Natural killer cell (primary cell): ENCODE results near the gene ATAT1. TPM values are rescaled to one million over a fixed set of nuclear protein-coding genes. Genes with fewer than 3 reads are reported as not detected.

Experiments
- ATAC-seq, 3 donors: fragments of 150-1000 bp in 2 of 3; fragments of 200-7000 bp in 1 of 3; cut with Tn5 transposase; 1 replicate in 1 of 3; 2 replicates in 2 of 3; pipeline ENCODE4 v1.10.0; 2021; ENCODE audit warnings: mild to moderate bottlenecking in 2 of 3, moderate library complexity in 2 of 3
- DNase-seq, 2 donors: peaks; one replicate each; pipeline versions ENCODE4 v3.0.0 to v3.0.0-alpha.2; 2013 to 2021; ENCODE audit warnings: mixed read lengths in 1 of 2
- H3K27ac ChIP-seq: one replicate; pipeline ENCODE4 v1.5.1; 2013; ENCODE audit warnings: mild to moderate bottlenecking, low read length
- H3K27me3 ChIP-seq: one replicate; pipeline ENCODE4 v1.6.1; 2013; ENCODE audit warnings: low read length; ENCODE audit not compliant: control insufficient read depth, insufficient read depth
- H3K36me3 ChIP-seq: one replicate; pipeline ENCODE4 v1.6.1; 2013; ENCODE audit warnings: low read length; ENCODE audit not compliant: control insufficient read depth, insufficient read depth
- H3K4me1 ChIP-seq: one replicate; pipeline ENCODE4 v1.6.1; 2013; ENCODE audit warnings: low read length; ENCODE audit not compliant: control insufficient read depth, insufficient read depth
- H3K4me3 ChIP-seq: one replicate; pipeline ENCODE4 v1.5.1; 2013; ENCODE audit warnings: low read length
- H3K9me3 ChIP-seq: one replicate; pipeline ENCODE4 v1.6.1; 2013; ENCODE audit warnings: low read length; ENCODE audit not compliant: control insufficient read depth, insufficient read depth
- H3K27ac Mint-ChIP-seq, 2 donors: one replicate each; pipeline ENCODE4 v1.8.0; 2022; ENCODE audit warnings: mild to moderate bottlenecking in 2 of 2, mixed read lengths in 2 of 2, moderate library complexity in 1 of 2
- H3K27me3 Mint-ChIP-seq, 2 donors: one replicate each; pipeline ENCODE4 v1.8.0; 2022; ENCODE audit warnings: low read depth in 2 of 2, mixed read lengths in 2 of 2
- H3K36me3 Mint-ChIP-seq: one replicate; pipeline ENCODE4 v1.8.0; 2022; ENCODE audit warnings: mixed read lengths
- H3K4me1 Mint-ChIP-seq, 2 donors: one replicate each; pipeline ENCODE4 v1.8.0; 2022; ENCODE audit warnings: mixed read lengths in 2 of 2
- H3K4me3 Mint-ChIP-seq: one replicate; pipeline ENCODE4 v1.8.0; 2022; ENCODE audit warnings: mild to moderate bottlenecking, moderate library complexity, mixed read lengths
- H3K9me3 Mint-ChIP-seq, 2 donors: one replicate each; pipeline ENCODE4 v1.8.0; 2022; ENCODE audit warnings: mixed read lengths in 2 of 2
- WGBS: methylation state at CpG from one replicate; pipeline ENCODE4 v1.1.7; 2013; ENCODE audit warnings: missing lambda C conversion rate; ENCODE audit not compliant: insufficient coverage; 5-methylcytosine and 5-hydroxymethylcytosine counted together
- intact Hi-C: fragments of 100-400 bp; cut with micrococcal nuclease; formaldehyde crosslinking; loops from one replicate; pipeline ENCODE4 v1.14.2; 2022
- total RNA-seq, 4 donors: library from RNA; stranded (reverse); fragments of 120-200 nt in 1 of 4; gene quantifications; one replicate each; pipeline versions ENCODE4 v1.2.3 to v1.2.4, GENCODE V29; 2013 to 2022
- TF ChIP-seq, protein P1 (sequence below): fragments of 200-600 bp; IDR thresholded peaks from one replicate; pipeline ENCODE4 v1.8.0; 2022; ENCODE audit warnings: antibody characterized with exemption

ATAT1 gene
- total RNA-seq, 3 donors from 2014 or later (not counting 1 experiment from before 2014, with no cell fraction given): 8.1 to 10.8 (median 8.9) TPM

DNA sequence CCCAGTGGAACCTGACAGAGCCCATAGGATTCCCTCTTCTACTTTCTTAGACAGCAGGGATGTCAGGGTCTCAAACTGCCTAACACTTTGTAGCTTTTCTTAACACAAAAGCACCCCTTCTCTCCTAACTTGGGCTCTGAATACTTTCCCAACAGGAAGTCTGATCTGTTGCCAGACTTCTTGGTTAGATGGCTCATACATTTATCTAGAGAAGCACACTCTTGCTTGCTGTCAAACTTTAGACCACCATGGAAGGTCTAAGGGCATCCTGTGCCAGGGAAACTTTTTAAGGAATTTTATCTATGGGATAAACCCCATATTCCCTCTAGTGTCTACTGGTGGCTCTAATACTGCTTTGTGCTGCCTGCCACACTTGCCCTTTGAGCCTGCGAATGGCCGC, 17.0 kb downstream of the ATAT1 start:
- peaks cover 15 to 29% of the 10 kb centered on the region in 2 donors for H3K4me1 Mint-ChIP-seq
- peaks cover 16% of the 10 kb centered on the region for H3K4me1 ChIP-seq
- WGBS: 96% methylated on average over 2 of the region's 2 CpGs
- H3K27me3 Mint-ChIP-seq: no peaks in the 10 kb centered on the region
- TF ChIP-seq, protein P1, sequence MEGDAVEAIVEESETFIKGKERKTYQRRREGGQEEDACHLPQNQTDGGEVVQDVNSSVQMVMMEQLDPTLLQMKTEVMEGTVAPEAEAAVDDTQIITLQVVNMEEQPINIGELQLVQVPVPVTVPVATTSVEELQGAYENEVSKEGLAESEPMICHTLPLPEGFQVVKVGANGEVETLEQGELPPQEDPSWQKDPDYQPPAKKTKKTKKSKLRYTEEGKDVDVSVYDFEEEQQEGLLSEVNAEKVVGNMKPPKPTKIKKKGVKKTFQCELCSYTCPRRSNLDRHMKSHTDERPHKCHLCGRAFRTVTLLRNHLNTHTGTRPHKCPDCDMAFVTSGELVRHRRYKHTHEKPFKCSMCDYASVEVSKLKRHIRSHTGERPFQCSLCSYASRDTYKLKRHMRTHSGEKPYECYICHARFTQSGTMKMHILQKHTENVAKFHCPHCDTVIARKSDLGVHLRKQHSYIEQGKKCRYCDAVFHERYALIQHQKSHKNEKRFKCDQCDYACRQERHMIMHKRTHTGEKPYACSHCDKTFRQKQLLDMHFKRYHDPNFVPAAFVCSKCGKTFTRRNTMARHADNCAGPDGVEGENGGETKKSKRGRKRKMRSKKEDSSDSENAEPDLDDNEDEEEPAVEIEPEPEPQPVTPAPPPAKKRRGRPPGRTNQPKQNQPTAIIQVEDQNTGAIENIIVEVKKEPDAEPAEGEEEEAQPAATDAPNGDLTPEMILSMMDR: no peak
- H3K4me3 ChIP-seq: no peak overlapping the region
- no peaks in the 10 kb centered on the region for H3K36me3 Mint-ChIP-seq
- DNase-seq (no peak), ATAC-seq (no peak)
- peak overlapping the region in 1 of 2 donors; percentile 51 for H3K27ac Mint-ChIP-seq
- no peaks in the 10 kb centered on the region for H3K9me3 Mint-ChIP-seq
- H3K4me3 Mint-ChIP-seq: no peak overlapping the region
- peaks cover 7% of the 10 kb centered on the region for H3K36me3 ChIP-seq
- H3K27ac ChIP-seq: no peak overlapping the region
- no peaks in the 10 kb centered on the region for H3K9me3 ChIP-seq
- intact Hi-C loops: no loop called here
- H3K27me3 ChIP-seq: no peaks in the 10 kb centered on the region

DNA sequence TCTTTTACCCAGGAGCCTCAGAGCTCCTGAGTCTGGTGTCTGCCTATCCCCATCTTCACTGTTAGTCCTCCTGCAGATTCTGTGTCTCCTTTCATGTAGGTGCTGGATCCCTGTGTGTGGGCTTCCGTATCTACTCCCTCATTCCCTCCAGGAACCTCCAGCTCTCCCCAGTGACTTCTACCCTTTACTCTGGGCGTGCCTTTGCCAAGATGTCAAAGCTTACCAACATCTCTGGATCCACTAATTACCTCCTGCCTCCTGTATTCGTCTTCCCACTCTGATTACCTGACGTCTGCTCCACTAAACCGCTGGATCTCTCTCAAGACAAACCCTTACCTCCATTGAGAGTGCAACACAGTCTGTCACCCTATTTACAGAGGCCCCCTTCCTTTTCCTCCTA, 18.1 kb downstream of the ATAT1 start:
- H3K4me3 Mint-ChIP-seq: no peak overlapping the region
- H3K4me1 ChIP-seq: peaks cover 16% of the 10 kb centered on the region
- no peak overlapping the region for H3K27ac ChIP-seq
- intact Hi-C loops: no loop called here
- ATAC-seq (no peak), DNase-seq (no peak)
- WGBS: 84% methylated on average over 5 of the region's 5 CpGs
- TF ChIP-seq, protein P1: no peak
- H3K36me3 ChIP-seq: peaks cover 9% of the 10 kb centered on the region
- H3K36me3 Mint-ChIP-seq: no peaks in the 10 kb centered on the region
- peak overlapping the region in 1 of 2 donors; percentile 8 for H3K27ac Mint-ChIP-seq
- H3K9me3 Mint-ChIP-seq: no peaks in the 10 kb centered on the region
- no peaks in the 10 kb centered on the region for H3K9me3 ChIP-seq
- peaks cover 15 to 29% of the 10 kb centered on the region in 2 donors for H3K4me1 Mint-ChIP-seq
- H3K27me3 ChIP-seq: no peaks in the 10 kb centered on the region
- H3K27me3 Mint-ChIP-seq: no peaks in the 10 kb centered on the region
- H3K4me3 ChIP-seq: no peak overlapping the region

DNA sequence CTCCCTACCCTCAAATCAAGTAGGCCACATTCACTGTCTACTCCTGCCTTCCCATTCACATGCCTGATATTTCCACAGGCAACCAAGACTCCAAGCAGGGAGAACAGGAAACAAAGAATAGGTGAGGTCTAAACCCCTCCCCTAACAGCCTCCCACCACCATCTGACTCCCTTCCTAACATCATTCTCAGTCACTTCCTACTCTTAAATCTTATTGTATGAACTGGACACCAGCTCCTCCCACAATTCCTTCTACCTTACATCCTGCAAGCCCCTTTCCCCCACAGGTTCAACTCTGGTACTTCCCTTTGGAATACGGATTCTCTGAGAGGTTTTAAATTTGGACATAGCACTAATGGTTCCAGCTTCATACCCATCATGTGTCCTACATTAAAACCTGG, 19.3 kb downstream of the ATAT1 start:
- no peaks in the 10 kb centered on the region for H3K27me3 ChIP-seq
- TF ChIP-seq, protein P1: no peak
- H3K36me3 ChIP-seq: peaks cover 6% of the 10 kb centered on the region
- Mint-ChIP-seq H3K4me3 (peak overlapping the region; percentile 7), H3K27ac (peak overlapping the region; percentile 82 to 83), H3K27me3 (no peaks in the 10 kb centered on the region), H3K36me3 (no peaks in the 10 kb centered on the region), H3K9me3 (no peaks in the 10 kb centered on the region), H3K4me1 (peaks cover 15 to 27% of the 10 kb centered on the region in 2 donors)
- H3K9me3 ChIP-seq: no peaks in the 10 kb centered on the region
- intact Hi-C loops: loop anchor here (2.0 kb wide), 3 partner anchors 29 to 75 kb away; partner anchors contain the start of genes MRPS18B, PPP1R10, PPP1R18 and TUBB
- no peak overlapping the region for H3K4me3 ChIP-seq
- H3K4me1 ChIP-seq: peaks cover 16% of the 10 kb centered on the region
- no peak for DNase-seq
- WGBS: 95% methylated on average over 1 of the region's 1 CpG
- H3K27ac ChIP-seq: no peak overlapping the region
- ATAC-seq: no peak
